ENCODE data around the gene SLC27A5. TPM values are rescaled to one million over a fixed set of nuclear protein-coding genes. Genes with fewer than 3 reads are reported as not detected.

SLC27A5 gene
- total and polyA plus RNA-seq, 2 of the 13 experiments (the other 11 are each of a cell fraction or from before 2014, with no cell fraction given), result 30.3 to 40.2 TPM

DNA sequence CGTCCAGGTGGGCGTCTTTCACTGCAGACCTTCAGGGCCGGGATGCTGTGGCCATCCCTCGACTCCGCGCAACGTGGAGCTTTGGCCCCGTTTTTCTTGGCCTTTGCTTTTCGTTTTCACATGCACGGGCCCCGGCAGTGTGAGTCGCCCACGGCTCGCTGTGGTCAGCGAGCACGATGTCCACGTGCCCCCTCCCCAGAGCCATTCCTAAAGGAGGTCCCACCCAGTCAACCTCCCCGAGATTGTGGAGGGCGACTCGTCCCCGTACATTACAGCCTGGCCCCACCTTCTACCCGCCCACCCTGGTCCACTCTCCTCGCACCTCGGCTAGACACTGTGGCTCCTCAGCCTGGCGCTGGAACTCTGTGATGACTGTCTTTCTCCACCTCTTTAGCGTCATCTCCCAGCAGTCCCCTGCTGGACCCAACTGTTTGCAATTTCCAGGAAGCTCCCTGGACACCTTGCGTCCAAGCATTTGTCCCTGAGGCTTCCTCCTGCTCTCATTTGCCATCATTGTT is 35.2 kb downstream of the SLC27A5 start (continued):
- TF ChIP-seq ZNF687 (CRISPR knock-in tag; IDR thresholded peaks at IDR 0.05) (peak; percentile 79), ZNF891 (CRISPR knock-in tag; IDR thresholded peaks at IDR 0.05) (0 out of 2 replicates have a peak, but pooled peaks have one; percentile 18), AGO2 (optimal IDR thresholded peaks at IDR 0.05; ENCODE audit: low read depth, low read length) (peak; percentile 88), KDM2A (CRISPR knock-in tag; IDR thresholded peaks at IDR 0.05; ENCODE audit: borderline replicate concordance, low read depth) (0 out of 2 replicates have a peak, but pooled peaks have one; percentile 3), IKZF1 (IDR thresholded peaks at IDR 0.05) (no peak), ZNF451 (CRISPR knock-in tag; IDR thresholded peaks at IDR 0.05) (0 out of 2 replicates have a peak, but pooled peaks have one; percentile 39), ZNF333 (CRISPR knock-in tag; IDR thresholded peaks at IDR 0.05; ENCODE audit: borderline replicate concordance) (0 out of 2 replicates have a peak, but pooled peaks have one; percentile 22), AGO1 (IDR thresholded peaks at IDR 0.05; ENCODE audit: low read depth, low read length, poor library complexity, severe bottlenecking) (peak; percentile 78), RFXAP (CRISPR knock-in tag; IDR thresholded peaks at IDR 0.05; ENCODE audit: borderline replicate concordance) (no peak), ZNF530 (CRISPR knock-in tag; IDR thresholded peaks at IDR 0.05; ENCODE audit: low read depth) (no peak), ZNF12 (CRISPR knock-in tag; IDR thresholded peaks at IDR 0.05) (0 out of 2 replicates have a peak, but pooled peaks have one; percentile 1), MTA1 (CRISPR knock-in tag; IDR thresholded peaks at IDR 0.05; ENCODE audit: borderline replicate concordance) (0 out of 2 replicates have a peak, but pooled peaks have one; percentile 12), GFI1 (CRISPR knock-in tag; IDR thresholded peaks at IDR 0.05; ENCODE audit: borderline replicate concordance) (no peak), POGZ (CRISPR knock-in tag; IDR thresholded peaks at IDR 0.05) (0 out of 2 replicates have a peak, but pooled peaks have one; percentile 2), ZNF430 (CRISPR knock-in tag; IDR thresholded peaks at IDR 0.05) (no peak), ZFY (CRISPR knock-in tag; IDR thresholded peaks at IDR 0.05) (0 out of 2 replicates have a peak, but pooled peaks have one; percentile 13), FUBP1 (CRISPR knock-in tag; IDR thresholded peaks at IDR 0.05; ENCODE audit: borderline replicate concordance) (peak; percentile 74; the same call in 1 of the 2 replicates), HDAC2 (CRISPR knock-in tag; IDR thresholded peaks at IDR 0.05) (0 out of 2 replicates have a peak, but pooled peaks have one; percentile 3), GLI4 (CRISPR knock-in tag; IDR thresholded peaks at IDR 0.05; ENCODE audit: borderline replicate concordance) (0 out of 2 replicates have a peak, but pooled peaks have one; percentile 45)
- TF ChIP-seq, protein P1, sequence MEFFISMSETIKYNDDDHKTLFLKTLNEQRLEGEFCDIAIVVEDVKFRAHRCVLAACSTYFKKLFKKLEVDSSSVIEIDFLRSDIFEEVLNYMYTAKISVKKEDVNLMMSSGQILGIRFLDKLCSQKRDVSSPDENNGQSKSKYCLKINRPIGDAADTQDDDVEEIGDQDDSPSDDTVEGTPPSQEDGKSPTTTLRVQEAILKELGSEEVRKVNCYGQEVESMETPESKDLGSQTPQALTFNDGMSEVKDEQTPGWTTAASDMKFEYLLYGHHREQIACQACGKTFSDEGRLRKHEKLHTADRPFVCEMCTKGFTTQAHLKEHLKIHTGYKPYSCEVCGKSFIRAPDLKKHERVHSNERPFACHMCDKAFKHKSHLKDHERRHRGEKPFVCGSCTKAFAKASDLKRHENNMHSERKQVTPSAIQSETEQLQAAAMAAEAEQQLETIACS (CRISPR knock-in tag; IDR thresholded peaks at IDR 0.05), result no peak
- TF ChIP-seq, protein P2, sequence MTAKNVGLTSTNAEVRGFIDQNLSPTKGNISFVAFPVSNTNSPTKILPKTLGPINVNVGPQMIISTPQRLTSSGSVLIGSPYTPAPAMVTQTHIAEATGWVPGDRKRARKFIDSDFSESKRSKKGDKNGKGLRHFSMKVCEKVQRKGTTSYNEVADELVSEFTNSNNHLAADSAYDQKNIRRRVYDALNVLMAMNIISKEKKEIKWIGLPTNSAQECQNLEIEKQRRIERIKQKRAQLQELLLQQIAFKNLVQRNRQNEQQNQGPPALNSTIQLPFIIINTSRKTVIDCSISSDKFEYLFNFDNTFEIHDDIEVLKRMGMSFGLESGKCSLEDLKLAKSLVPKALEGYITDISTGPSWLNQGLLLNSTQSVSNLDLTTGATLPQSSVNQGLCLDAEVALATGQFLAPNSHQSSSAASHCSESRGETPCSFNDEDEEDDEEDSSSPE (CRISPR knock-in tag; IDR thresholded peaks at IDR 0.05), result 0 out of 2 replicates have a peak, but pooled peaks have one; percentile 4

Measured in HepG2 (cell line).